ENCODE measurements around the gene IFI6.
"Not testable (repeated sequence)": the region's sequence is repeated elsewhere in the genome, so short reads cannot be mapped to it uniquely, and the experiment has no call there.

Gene IFI6

DNA sequence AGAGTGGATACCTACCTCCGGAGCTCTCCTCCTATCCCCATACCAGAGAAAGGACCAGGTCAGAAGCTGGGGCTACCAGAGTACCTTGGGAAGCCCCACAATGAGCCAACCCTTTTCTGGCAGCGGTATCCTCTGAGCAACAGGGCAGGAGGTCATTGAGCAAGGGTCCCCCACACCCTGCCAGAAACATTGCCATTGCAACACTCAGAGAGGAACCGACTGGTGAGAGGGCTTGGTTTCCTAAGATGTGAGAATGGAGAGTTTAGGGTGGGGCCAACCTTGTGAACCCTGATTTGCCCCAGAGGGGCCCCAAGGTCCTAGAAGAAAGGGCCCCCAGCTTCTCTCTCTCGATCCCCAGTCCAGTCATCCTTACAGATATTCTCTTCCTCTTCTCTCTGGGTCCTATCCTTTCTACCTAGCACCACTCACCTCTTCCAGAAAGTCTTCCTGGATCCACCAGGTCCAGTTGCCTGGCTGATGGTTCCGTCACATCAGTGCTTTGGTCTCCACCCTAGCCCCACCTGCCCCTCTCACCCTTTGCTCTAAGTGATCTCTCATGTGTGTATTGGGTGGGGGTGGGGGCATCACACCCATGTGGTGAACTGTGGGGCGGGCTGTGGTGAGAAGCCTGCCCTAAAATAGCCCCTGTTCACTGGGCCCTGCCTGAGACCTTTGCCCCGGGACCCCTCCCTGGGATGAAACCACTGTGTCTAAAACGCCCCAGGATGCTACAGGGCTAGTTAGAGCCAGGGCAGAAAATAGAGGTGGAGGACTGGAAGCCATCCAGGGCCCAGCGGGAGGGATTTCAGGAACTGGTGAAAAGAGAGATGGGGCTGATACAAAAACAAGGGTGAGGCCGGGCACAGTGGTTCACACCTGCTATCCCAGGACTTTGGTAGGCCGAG is 45.7 kb downstream of the IFI6 start:
- DNase-seq, result peak; percentile 36

DNA sequence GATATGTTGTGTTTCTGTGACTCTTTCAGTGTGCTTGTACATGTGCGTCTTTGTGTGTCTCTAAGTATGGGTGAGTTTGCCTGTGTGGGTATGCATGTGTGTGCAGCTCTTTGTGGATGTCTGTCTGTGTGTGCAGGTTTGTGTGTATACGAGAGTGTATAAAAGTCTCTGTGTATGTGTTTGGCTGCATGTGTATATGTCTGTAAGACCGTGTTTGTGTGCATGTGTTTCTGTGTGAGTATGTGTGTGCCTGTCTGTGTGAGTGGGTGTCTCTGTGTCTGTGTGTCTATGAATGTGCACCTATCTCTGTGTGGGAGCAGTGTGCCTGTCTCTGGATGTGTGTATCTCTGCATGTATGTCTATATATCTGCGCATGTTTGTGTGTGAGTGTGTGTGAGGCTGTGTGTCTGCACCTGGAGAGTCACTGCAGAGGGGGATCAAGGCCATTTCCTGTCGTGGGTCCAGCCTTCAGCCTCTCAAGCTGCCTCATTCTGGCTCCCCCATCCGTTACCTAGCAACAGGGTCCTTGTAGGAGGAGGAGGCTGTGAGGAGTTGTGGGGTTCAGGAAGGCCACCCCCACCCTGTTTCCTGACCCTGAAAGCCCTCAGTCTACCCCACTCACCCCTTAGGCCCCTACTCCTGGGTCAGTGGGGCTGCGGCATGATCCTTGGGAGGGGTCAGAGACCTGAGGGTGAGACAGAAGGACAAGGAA is 47.4 kb downstream of the IFI6 start:
- no peak for DNase-seq

DNA sequence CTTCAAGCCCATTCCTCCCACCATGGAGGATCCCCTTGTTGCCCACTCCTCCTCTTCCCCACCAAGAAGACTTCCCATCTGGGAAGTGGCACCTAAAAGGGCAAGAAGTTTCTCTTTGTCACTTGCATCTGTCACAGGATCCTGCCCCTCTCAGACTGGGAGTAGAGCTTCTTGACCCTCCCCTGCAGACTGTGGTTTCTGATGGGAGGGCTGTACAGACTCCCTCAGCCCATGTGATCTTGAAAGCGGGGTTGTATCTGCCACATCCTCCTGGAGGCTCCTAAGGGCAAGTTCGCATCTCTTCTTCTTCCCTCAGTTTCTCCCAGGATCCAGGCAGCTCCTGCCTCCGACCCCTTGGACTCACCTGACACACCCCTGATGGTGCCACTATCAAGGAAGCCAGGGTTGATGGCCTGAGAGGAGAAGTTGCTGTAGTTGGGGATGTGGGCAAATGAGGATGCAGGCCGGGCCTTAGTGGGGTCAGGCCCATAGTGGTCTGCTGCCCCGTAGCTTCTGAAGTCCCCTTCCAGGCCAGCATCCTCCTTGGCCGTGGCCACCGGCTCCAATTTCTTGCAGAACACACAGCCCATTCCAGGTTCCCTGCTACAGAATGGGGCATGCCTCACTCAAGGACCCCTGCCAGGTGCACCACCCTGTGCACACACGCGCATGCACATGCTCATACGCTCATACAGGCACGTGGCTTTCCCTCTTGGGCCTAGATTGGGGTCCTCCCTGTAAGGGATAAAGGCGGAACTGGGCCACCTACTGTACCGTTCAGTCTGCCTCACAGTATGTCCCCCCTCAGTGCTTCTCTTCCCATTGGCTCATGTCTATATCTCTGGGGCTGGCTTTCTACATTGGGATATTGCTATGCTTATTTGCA is 48.4 kb downstream of the IFI6 start:
- no peak for DNase-seq

DNA sequence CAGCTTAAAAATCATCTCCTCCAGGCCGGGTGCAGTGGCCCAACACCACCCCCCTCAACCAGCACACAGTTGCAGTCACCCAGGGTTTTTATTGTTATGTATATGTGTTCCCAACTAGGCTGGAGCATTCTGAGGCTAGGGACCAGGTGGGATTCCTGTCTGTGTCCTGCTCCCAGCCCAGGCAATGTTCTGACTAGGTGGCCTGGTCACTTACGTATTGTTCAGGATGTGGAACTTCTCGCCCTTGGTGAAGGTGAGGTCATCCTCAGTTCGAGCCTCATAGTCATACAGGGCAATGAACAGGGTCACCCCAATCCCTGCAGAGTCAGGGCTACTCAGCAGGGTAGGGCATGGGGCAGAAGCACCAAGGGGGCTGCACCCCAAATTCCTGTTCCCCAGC is 49.2 kb downstream of the IFI6 start:
- no peak for DNase-seq

DNA sequence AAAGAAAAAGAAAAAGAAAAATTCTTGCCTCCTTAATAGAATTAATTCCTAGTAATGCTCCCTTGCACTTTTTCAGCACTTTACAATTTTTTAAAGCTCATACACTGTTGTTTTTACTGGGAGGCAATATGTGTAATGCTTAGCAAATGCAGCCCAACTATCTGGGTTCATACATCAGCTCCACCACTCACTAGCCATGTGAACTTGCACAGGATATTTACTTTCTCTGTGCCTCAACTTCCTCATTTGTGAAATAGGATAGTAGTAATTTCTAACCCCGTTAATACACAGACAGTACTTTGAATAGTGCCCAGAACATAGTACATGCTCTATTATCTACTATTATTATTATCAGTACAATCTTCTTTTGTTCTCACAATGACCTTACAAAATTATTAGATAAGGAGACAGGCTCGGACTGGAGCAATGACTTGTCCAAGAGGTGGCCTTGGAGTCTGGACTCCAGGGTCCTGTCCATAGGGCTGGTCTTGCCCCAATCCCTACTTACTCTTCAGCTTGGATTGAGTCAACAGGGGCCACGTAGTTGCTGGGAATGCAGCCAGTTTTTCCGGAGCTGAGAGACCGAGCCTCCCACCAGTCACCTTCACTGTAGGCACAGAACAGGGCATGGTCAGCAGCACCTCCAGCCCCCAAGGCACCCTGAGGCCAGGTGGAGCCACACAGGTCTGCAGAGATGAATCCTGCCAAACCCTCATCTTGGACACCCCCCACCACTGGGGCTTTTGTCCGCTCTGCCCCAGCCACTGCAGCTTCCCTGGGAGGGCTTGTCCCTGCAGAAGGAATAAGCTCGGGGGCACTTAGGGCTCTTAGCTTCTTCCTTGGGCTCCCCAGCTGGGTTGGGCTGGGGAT is 50.7 kb downstream of the IFI6 start:
- no peak for DNase-seq

DNA sequence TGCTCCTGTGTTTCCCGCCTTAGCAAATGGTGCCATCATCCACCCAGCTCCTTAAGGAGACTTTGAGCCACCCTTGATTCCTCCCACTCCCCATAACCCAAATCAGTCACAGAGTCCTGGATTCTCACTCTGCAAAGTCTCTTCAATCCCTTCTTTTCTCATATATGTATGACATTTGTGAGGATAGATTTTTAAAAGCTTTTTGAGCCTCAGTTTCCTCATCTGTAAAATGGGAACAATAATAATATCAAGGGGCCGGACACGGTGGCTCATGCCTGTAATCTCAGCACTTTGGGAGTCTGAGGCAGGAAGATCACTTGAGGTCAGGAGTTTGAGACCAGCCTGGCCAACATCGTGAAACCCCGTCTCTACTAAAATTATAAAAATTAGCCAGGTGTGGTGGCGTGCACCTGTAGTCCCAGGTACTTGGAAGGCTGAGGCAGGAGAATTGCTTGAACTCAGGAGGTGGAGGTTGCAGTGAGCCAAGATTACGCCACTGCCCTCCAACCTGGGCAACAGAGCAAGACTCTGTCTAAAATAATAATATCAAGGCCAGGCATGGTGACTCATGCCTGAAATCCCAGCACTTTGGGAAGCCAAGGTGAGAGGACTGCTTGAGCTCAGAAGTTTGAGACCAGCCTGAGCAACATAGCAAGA is 52.1 kb downstream of the IFI6 start:
- not testable (repeated sequence) for DNase-seq

DNA sequence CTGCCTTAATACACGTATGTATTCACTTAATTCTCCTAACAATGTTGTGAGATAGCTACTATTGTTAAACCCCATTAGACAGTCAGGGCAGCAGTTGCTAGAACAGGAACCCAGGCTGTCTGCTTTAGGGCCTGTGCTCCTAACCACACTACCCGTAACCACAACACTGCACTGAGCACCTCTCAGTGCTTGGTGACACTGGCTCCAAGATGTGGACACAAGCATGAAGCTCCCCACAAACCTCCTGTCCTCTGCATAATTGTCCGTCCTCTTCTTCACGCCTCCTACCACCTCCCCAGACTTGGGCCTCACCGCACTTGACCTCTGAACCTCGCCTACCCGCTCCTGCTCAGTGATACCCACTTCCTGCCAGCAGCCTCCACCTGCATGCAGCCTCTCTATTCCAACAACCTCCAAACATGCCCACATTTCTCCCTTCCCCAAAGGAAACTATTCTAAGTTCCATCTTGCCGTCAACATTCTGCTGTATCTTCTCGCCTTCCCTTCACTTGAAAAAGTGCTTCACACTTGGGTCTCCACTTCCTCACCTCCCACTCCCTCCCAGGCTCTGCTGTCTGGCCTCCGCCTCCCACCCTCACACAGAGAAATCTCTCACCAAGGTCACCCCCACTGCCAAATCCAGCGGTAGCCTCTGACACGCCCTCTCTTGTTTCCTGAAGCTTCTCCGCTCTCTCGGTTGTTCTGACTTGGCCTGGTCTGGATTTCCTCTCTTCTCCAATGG is 53.5 kb downstream of the IFI6 start:
- peak; percentile 72 for DNase-seq

DNA sequence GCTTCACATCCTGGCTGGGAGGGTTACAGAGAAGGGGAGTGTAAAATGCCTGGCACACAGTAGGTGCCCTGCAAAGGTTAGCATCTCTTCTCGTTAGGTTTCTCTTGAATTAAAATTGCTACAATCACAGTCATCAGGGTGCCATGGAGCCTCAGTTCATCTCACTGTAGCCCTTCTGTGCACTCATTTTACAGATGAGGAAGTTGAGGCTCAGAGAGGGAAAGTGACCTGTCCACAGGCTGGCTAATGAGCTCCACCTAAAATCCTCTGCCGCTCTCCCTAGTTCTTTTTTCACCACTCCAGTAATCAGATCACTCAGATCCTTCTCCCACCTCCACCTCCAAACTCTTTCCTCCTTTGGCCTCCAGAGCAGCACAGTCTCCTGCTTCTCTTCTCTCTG is 54.6 kb downstream of the IFI6 start:
- no peak for DNase-seq

DNA sequence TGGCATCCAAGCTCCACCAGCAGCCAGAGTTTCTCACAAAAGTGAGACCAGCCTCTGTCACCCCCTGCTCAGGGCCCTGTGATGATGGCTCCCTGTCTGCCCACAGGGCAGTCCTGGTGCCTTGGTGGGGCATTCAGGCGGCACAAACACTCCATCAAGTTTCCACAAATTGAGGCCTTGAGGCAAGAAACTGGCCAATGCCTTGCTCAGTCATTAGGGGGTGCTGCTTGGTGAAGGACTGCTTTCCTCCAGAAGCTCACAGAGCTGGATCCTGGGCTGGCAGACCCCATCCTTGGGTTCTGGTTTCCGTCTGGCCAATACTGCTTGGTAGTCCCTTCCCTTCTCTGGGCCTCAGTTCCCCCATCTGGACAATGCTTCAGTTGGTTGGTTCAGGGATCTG is 55.6 kb downstream of the IFI6 start:
- DNase-seq, result no peak
